Endodermal cell (in vitro differentiated cells): ENCODE results near the gene CSNK1G1. TPM values are rescaled to one million over a fixed set of nuclear protein-coding genes. Genes with fewer than 3 reads are reported as not detected.

ENCODE experiments used
- DNase-seq: peaks from one replicate; pipeline ENCODE4 v3.0.0-alpha.2; 2017
- H3K27ac ChIP-seq: 2 replicates; pipeline ENCODE4 v1.5.1; 2013; ENCODE audit warnings: mild to moderate bottlenecking, low read depth, low read length, moderate library complexity
- H3K27me3 ChIP-seq: 2 replicates; pipeline ENCODE4 v1.6.1; 2013; ENCODE audit warnings: mild to moderate bottlenecking, low read length, moderate library complexity; ENCODE audit not compliant: insufficient read depth, control insufficient read depth, poor library complexity, severe bottlenecking
- H3K36me3 ChIP-seq: 2 replicates; pipeline ENCODE4 v1.7.0; 2013; ENCODE audit warnings: mild to moderate bottlenecking, low read length, moderate library complexity; ENCODE audit not compliant: control insufficient read depth, insufficient read depth
- H3K4me1 ChIP-seq: one replicate; pipeline ENCODE4 v1.7.0; 2013; ENCODE audit warnings: low read length; ENCODE audit not compliant: control insufficient read depth, insufficient read depth
- H3K4me3 ChIP-seq: 2 replicates; pipeline ENCODE4 v1.5.1; 2013; ENCODE audit warnings: mild to moderate bottlenecking, low read length, moderate library complexity
- H3K9ac ChIP-seq: 2 replicates; pipeline ENCODE4 v1.6.1; 2013; ENCODE audit warnings: mild to moderate bottlenecking, low read length, moderate library complexity; ENCODE audit not compliant: poor library complexity, severe bottlenecking; ENCODE audit errors: extremely low read depth
- H3K9me3 ChIP-seq: 2 replicates; pipeline ENCODE4 v1.6.1; 2013; ENCODE audit warnings: mild to moderate bottlenecking, low read length, moderate library complexity; ENCODE audit not compliant: control insufficient read depth
- H3K27ac Mint-ChIP-seq: 2 replicates; pipeline ENCODE4 v1.8.0; 2020; ENCODE audit warnings: mixed read lengths
- H3K27me3 Mint-ChIP-seq: 2 replicates; pipeline ENCODE4 v1.8.0; 2021; ENCODE audit warnings: mild to moderate bottlenecking, mixed read lengths; ENCODE audit not compliant: insufficient read depth
- H3K36me3 Mint-ChIP-seq: 2 replicates; pipeline ENCODE4 v1.8.0; 2020; ENCODE audit warnings: low read depth, mixed read lengths
- H3K4me1 Mint-ChIP-seq: 2 replicates; pipeline ENCODE4 v1.8.0; 2020; ENCODE audit warnings: mixed read lengths
- H3K4me3 Mint-ChIP-seq: 2 replicates; pipeline ENCODE4 v1.8.0; 2020; ENCODE audit warnings: mild to moderate bottlenecking, moderate library complexity, mixed read lengths
- H3K9me3 Mint-ChIP-seq: 2 replicates; pipeline ENCODE4 v1.8.0; 2020; ENCODE audit warnings: mild to moderate bottlenecking, mixed read lengths
- WGBS, 2 experiments: methylation state at CpG; one replicate each; pipeline versions ENCODE4 v1.1.5 to v1.1.7; 2013; ENCODE audit warnings: missing lambda C conversion rate in 2 of 2, mixed read lengths in 1 of 2; ENCODE audit not compliant: insufficient coverage in 1 of 2, insufficient read length in 1 of 2; 5-methylcytosine and 5-hydroxymethylcytosine counted together
- total RNA-seq, 2 donors: library from RNA; stranded (reverse); fragmentation: NEBNext Ultra II Directional in 1 of 2; extraction: Animal tissue kit (Norgen Biotek cat#: 25700) in 1 of 2; gene quantifications; 2 replicates in 1 of 2; 3 replicates in 1 of 2; pipeline ENCODE4 v1.2.1, GENCODE V29; 2021
- TF ChIP-seq, protein P1 (sequence below): fragments of 200-600 bp; sonication (generic); conservative IDR thresholded peaks from 2 replicates; pipeline ENCODE4 v1.5.0; 2021; ENCODE audit warnings: antibody characterized with exemption, mild to moderate bottlenecking

The CSNK1G1 gene
- total RNA-seq, 2 donors from 2014 or later = 24.5 to 31.4 TPM

DNA sequence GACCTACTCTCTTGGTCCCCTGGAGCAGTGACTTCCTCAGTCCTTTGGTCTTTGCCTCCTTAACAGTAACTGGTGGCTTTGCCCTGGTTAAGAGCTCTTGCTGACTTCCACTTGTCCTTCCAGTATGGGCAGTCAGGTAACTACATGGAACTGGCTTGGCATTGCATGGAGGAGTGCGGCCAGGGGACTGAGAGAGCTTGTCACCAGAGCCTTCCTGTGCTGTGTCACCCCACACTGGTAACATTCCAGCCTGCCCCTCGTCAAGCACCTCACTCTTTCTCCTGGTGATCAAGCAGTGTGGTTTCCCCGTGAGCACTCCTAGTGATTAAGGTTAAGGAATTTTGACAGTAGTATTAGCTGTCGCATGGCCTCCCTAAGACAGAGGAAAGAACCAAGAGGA lies 223.8 kb downstream of the CSNK1G1 start:
- WGBS, 2 experiments = 92 to 96% methylated on average over 3 to 4 of the region's 4 CpGs
- no peaks in the 10 kb centered on the region for H3K9me3 ChIP-seq
- peaks cover 53% of the 10 kb centered on the region for H3K36me3 ChIP-seq
- H3K36me3 Mint-ChIP-seq = peaks cover 79% of the 10 kb centered on the region
- no peak for DNase-seq
- no peak overlapping the region for H3K4me3 ChIP-seq
- no peaks in the 10 kb centered on the region for H3K4me1 ChIP-seq
- H3K27me3 ChIP-seq = no peaks in the 10 kb centered on the region
- H3K27me3 Mint-ChIP-seq = no peaks in the 10 kb centered on the region
- H3K4me1 Mint-ChIP-seq = peaks cover 3% of the 10 kb centered on the region
- no peak overlapping the region for H3K27ac ChIP-seq
- no peak overlapping the region for H3K4me3 Mint-ChIP-seq
- no peak overlapping the region for H3K9ac ChIP-seq
- no peaks in the 10 kb centered on the region for H3K9me3 Mint-ChIP-seq
- H3K27ac Mint-ChIP-seq = no peak overlapping the region
- TF ChIP-seq, protein P1, sequence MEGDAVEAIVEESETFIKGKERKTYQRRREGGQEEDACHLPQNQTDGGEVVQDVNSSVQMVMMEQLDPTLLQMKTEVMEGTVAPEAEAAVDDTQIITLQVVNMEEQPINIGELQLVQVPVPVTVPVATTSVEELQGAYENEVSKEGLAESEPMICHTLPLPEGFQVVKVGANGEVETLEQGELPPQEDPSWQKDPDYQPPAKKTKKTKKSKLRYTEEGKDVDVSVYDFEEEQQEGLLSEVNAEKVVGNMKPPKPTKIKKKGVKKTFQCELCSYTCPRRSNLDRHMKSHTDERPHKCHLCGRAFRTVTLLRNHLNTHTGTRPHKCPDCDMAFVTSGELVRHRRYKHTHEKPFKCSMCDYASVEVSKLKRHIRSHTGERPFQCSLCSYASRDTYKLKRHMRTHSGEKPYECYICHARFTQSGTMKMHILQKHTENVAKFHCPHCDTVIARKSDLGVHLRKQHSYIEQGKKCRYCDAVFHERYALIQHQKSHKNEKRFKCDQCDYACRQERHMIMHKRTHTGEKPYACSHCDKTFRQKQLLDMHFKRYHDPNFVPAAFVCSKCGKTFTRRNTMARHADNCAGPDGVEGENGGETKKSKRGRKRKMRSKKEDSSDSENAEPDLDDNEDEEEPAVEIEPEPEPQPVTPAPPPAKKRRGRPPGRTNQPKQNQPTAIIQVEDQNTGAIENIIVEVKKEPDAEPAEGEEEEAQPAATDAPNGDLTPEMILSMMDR = no peak

DNA sequence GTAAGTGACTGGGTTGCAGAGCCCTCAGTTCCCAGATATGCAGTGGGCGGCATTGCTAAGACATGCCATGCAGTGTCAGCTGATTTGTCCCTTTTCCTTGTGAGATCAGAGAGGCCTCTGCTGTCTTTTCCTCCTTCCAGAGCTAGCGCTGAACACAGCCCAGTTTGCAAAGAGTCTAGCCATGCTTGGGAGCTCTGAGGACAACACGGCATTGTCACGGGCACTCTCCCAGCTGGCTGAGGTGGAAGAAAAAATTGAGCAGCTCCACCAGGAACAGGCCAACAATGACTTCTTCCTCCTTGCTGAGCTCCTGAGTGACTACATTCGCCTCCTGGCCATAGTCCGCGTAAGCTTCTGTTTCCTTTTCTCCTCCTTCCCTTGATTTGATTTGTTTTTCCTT lies 224.4 kb downstream of the CSNK1G1 start:
- DNase-seq = no peak
- Mint-ChIP-seq H3K9me3 (no peaks in the 10 kb centered on the region), H3K4me3 (no peak overlapping the region), H3K27me3 (no peaks in the 10 kb centered on the region), H3K36me3 (peaks cover 80% of the 10 kb centered on the region), H3K27ac (no peak overlapping the region), H3K4me1 (peaks cover 3% of the 10 kb centered on the region)
- Histone ChIP-seq H3K27ac (no peak overlapping the region), H3K4me3 (no peak overlapping the region), H3K9me3 (no peaks in the 10 kb centered on the region), H3K27me3 (no peaks in the 10 kb centered on the region), H3K4me1 (no peaks in the 10 kb centered on the region), H3K36me3 (peaks cover 55% of the 10 kb centered on the region), H3K9ac (no peak overlapping the region)
- WGBS, 2 experiments = 94 to 97% methylated on average over 7 of the region's 7 CpGs
- TF ChIP-seq, protein P1 = no peak

- TF ChIP-seq, protein P1 = no peak
- 97 to 100% methylated on average over 3 of the region's 3 CpGs for WGBS, 2 experiments
- Histone ChIP-seq H3K4me1 (no peaks in the 10 kb centered on the region), H3K4me3 (no peak overlapping the region), H3K9ac (no peak overlapping the region), H3K9me3 (no peaks in the 10 kb centered on the region), H3K27ac (no peak overlapping the region), H3K27me3 (no peaks in the 10 kb centered on the region), H3K36me3 (peaks cover 60% of the 10 kb centered on the region)
- peaks cover 3% of the 10 kb centered on the region for H3K4me1 Mint-ChIP-seq
- no peaks in the 10 kb centered on the region for H3K9me3 Mint-ChIP-seq
- no peak for DNase-seq
- peaks cover 80% of the 10 kb centered on the region for H3K36me3 Mint-ChIP-seq
- no peak overlapping the region for H3K4me3 Mint-ChIP-seq
- H3K27me3 Mint-ChIP-seq = no peaks in the 10 kb centered on the region
- no peak overlapping the region for H3K27ac Mint-ChIP-seq
Measured at GRCh38 chr15:64130159-64130558, 225.8 kb downstream of the CSNK1G1 start.
